HG02763 (cell line): ENCODE data around the gene CLBA1.
"Not testable (repeated sequence)": the region's sequence is repeated elsewhere in the genome, so short reads cannot be mapped to it uniquely, and the experiment has no call there.

Source experiments
- ATAC-seq: cut with Tn5 transposase; IDR thresholded peaks from one replicate; pipeline ENCODE4 v1.9.1; 2021; ENCODE audit warnings: mild to moderate bottlenecking, moderate library complexity; ENCODE audit not compliant: unreplicated experiment

Gene CLBA1

GRCh38 chr14:105021656-105022275 lies 36.2 kb downstream of the CLBA1 start:
- no peak for ATAC-seq

- ATAC-seq = no peak
Measured at GRCh38 chr14:105022276-105022670, 36.7 kb downstream of the CLBA1 start.

DNA sequence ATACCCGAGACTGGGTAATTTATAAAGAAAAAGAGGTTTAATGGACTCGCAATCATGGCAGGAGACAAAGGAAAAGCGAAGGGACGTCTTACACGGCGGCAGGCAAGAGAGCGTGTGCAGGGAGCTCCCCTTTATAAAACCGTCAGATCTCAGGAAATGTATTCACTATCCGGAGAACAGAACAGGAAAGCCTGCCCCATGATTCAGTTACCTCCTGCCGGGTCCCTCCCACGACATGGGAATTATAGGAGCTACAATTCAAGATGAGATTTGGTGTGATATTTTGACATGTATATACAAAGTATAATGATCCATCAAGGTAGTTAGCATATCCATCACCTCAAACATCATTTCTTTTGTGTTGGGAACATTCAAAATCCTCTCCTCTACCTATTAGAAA lies 37.6 kb downstream of the CLBA1 start:
- no peak for ATAC-seq

- no peak for ATAC-seq
Measured at GRCh38 chr14:105023791-105024480, 38.3 kb downstream of the CLBA1 start.

- no peak for ATAC-seq
Measured at GRCh38 chr14:105025429-105025828, 39.8 kb downstream of the CLBA1 start.

- no peak for ATAC-seq
Measured at GRCh38 chr14:105026033-105026785, 40.6 kb downstream of the CLBA1 start.

- no peak for ATAC-seq
Measured at GRCh38 chr14:105026802-105027563, 41.4 kb downstream of the CLBA1 start.

DNA sequence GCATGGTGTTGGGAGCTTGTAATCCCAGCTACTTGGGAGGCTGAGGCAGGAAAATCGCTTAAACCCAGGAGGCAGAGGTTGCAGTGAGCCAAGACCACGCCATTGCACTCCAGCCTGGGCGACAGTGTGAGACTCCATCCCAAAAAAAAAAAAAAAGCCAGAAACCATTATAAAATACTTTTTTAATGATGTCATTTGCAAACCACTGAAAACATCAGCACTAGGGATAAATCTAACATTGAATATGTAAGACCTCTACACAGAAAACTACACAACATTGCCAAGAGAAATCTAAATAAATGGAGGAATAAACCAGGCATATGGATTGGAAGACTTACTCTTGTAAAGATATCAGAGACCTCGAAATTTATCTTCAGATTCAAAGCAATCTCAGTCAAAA lies 42.1 kb downstream of the CLBA1 start:
- ATAC-seq = not testable (repeated sequence)

GRCh38 chr14:105028251-105028927 lies 42.8 kb downstream of the CLBA1 start:
- ATAC-seq = no peak

GRCh38 chr14:105029402-105029801 lies 43.8 kb downstream of the CLBA1 start:
- ATAC-seq = no peak

DNA sequence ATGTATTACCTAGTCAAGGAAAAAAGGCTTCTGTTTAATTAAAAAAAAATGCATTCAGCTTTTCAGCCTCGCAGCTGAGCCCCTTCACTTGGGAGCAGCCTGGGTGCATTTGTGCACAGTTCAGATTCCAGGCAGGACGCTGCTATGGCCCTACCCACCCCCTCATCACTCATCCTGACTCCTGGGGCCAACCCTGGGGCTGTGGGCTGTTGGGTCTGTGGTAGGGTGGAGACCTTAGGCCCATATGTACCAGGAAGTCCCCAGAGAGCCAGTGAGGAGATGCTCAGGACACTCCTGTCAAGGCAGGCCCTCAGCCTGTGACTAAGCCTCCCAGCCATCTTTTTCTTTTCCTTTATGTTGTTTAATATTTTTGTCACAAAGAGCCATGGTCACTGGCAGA lies 44.6 kb downstream of the CLBA1 start:
- ATAC-seq = no peak

- no peak for ATAC-seq
Measured at GRCh38 chr14:105030836-105031396, 45.3 kb downstream of the CLBA1 start.

- ATAC-seq = not testable (repeated sequence)
Measured at GRCh38 chr14:105032451-105032901, 46.9 kb downstream of the CLBA1 start.

DNA sequence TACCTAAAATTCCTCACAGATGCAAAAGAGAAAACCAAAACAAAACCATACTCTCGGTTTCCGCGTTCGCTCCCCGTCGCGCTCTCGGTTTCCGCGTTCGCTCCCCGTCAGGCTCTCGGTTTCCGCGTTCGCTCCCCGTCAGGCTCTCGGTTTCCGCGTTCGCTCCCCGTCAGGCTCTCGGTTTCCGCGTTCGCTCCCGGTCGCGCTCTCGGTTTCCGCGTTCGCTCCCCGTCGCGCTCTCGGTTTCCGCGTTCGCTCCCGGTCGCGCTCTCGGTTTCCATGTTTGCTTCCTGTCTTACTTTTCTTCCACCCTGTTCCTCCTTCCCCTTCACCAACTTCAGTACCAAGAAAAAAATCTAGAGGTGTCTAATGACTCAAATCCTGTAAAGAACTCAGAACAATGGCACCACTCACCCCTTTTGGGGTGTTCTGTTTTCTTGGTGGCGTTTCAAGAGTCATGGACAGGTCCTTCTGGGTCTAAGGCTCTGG lies 47.9 kb downstream of the CLBA1 start:
- ATAC-seq = not testable (repeated sequence)

DNA sequence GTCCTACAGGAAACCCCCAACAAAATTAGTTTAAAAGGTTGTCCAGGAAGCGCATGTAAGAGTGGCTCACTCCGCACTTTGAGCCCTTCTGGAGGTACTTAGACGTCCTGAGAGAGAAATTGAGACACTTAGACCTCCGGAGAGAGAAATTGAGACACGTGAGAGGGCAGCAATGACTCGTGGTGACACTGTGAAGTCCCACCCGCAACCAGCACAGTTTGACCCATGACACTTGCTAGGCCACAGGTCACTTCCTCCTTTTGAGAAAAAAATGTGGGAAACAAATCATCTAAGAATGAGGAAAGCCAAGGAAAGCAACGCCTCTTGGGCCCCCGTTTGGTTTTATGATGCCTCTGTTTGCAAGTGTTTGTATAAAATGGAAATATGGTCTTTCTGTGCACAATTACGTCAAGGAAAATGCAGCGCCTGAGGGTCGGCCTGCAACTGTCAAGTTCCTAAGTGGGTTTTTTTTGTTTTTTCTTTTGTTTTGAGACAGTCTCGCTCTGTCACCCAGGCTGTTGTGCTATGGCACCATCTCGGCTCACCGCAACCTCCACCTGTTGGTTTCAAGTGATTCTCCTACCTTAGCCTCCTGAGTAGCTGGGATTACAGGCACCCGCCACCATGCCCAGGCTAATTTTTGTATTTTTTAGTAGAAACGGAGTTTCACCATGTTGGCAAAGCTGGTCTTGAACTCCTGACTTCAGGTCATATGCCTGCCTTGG lies 48.9 kb downstream of the CLBA1 start:
- ATAC-seq = no peak

DNA sequence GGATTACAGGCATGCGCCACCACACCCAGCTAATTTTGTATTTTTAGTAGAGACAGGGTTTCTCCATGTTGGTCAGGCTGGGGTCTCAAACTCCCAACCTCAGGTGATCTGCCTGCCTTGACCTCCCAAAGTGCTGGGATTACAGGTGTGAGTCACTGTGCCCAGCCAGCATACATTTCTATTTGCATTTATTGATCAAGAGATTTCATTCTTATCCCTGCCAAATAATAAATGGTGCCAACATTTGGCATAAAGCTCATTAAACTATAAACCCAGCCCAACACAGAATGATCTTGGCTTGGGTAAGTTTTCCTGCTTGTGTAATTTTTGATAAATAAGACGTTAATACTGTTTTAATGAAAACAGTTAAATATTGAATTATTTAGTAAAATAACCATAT lies 50.0 kb downstream of the CLBA1 start:
- ATAC-seq = not testable (repeated sequence)

DNA sequence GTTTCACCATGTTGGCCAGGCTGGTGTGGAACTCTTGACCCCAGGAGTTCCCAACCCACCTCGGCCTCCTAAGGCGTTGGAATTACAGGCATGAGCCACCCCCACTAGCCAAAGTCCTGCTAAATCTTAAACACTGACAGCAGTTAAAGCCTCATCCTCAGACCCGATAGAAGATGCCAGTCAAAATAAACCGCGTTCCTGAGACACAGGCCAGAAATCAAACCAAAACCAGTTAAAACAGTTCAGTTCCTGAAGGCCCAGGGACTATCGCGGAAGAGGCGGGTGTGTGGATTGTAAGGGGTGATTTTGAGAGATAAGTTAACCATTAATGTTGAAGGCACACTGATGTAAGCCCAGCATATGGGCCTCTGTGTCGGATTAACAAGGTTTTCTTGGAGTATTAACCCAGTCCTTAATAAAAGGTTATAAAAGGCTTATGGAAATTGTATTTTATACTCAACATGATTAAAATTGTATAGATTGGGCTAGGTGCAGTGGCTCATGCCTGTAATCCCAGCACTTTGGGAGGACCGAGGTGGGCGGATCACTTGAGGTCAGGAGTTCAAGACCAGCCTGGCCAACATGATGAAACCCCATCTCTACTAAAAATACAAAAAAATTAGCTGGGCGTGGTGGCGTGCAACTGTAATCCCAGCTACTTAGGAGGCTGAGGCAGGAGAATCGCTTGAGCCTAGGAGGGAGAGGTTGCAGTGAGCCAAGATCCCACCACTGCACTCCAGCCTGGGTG lies 54.0 kb downstream of the CLBA1 start:
- ATAC-seq = no peak

GRCh38 chr14:105041841-105042765 lies 56.5 kb downstream of the CLBA1 start:
- no peak for ATAC-seq
